ENCODE results near the gene PHKB.

Gene PHKB

GRCh38 chr16:47473792-47474191 is 12.7 kb downstream of the PHKB start:
- peaks cover 5% of the 10 kb centered on the region for H3K36me3 Mint-ChIP-seq (ENCODE audit: low read depth)
- no peak overlapping the region for H3K4me3 Mint-ChIP-seq
- no peaks in the 10 kb centered on the region for H3K27me3 Mint-ChIP-seq (ENCODE audit: low read depth)
- H3K4me1 Mint-ChIP-seq: peaks cover 10% of the 10 kb centered on the region
- no peaks in the 10 kb centered on the region for H3K9me3 Mint-ChIP-seq
- no peak overlapping the region for H3K27ac Mint-ChIP-seq
- TF ChIP-seq, protein P1, sequence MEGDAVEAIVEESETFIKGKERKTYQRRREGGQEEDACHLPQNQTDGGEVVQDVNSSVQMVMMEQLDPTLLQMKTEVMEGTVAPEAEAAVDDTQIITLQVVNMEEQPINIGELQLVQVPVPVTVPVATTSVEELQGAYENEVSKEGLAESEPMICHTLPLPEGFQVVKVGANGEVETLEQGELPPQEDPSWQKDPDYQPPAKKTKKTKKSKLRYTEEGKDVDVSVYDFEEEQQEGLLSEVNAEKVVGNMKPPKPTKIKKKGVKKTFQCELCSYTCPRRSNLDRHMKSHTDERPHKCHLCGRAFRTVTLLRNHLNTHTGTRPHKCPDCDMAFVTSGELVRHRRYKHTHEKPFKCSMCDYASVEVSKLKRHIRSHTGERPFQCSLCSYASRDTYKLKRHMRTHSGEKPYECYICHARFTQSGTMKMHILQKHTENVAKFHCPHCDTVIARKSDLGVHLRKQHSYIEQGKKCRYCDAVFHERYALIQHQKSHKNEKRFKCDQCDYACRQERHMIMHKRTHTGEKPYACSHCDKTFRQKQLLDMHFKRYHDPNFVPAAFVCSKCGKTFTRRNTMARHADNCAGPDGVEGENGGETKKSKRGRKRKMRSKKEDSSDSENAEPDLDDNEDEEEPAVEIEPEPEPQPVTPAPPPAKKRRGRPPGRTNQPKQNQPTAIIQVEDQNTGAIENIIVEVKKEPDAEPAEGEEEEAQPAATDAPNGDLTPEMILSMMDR (IDR thresholded peaks at IDR 0.05; ENCODE audit: unreplicated experiment in 3 of 3): no peak

GRCh38 chr16:47475786-47476185 is 14.7 kb downstream of the PHKB start:
- Mint-ChIP-seq H3K36me3 (ENCODE audit: low read depth) (peaks cover 5% of the 10 kb centered on the region), H3K27ac (no peak overlapping the region), H3K27me3 (ENCODE audit: low read depth) (no peaks in the 10 kb centered on the region), H3K9me3 (no peaks in the 10 kb centered on the region), H3K4me3 (no peak overlapping the region), H3K4me1 (peaks cover 10% of the 10 kb centered on the region)
- TF ChIP-seq, protein P1 (IDR thresholded peaks at IDR 0.05; ENCODE audit: unreplicated experiment in 3 of 3): no peak

- Mint-ChIP-seq H3K4me1 (peaks cover 10% of the 10 kb centered on the region), H3K36me3 (ENCODE audit: low read depth) (no peaks in the 10 kb centered on the region), H3K4me3 (no peak overlapping the region), H3K27ac (peak overlapping the region in 2 of 3 experiments; percentile 28 to 69), H3K9me3 (no peaks in the 10 kb centered on the region), H3K27me3 (ENCODE audit: low read depth) (no peaks in the 10 kb centered on the region)
- TF ChIP-seq, protein P1 (IDR thresholded peaks at IDR 0.05; ENCODE audit: unreplicated experiment in 3 of 3): no peak
Measured at GRCh38 chr16:47476654-47477345, 15.7 kb downstream of the PHKB start.

- H3K27me3 Mint-ChIP-seq (ENCODE audit: low read depth): no peaks in the 10 kb centered on the region
- H3K4me3 Mint-ChIP-seq: no peak overlapping the region
- H3K36me3 Mint-ChIP-seq (ENCODE audit: low read depth): no peaks in the 10 kb centered on the region
- no peak overlapping the region for H3K27ac Mint-ChIP-seq
- H3K9me3 Mint-ChIP-seq: no peaks in the 10 kb centered on the region
- H3K4me1 Mint-ChIP-seq: peaks cover 10% of the 10 kb centered on the region
- TF ChIP-seq, protein P1 (IDR thresholded peaks at IDR 0.05; ENCODE audit: unreplicated experiment in 3 of 3): no peak
Measured at GRCh38 chr16:47477679-47478078, 16.5 kb downstream of the PHKB start.

DNA sequence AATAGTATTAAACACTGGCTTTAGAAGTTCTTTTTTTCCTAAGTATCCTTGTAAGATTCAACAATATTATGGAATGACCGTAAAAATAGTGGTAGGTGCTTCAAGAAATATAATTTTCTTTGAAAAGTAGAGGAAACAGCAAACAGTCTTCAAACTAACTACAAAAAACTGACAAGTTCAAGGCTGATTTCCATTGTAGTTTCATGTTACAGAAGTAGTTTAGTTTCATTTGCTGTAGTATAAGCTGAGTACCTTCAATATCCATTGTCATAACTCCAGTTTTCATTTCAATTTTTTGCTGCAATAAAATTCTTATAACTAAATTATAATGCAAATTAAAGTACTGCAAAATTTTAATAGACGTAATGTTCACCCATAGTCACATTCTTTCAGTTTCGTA is 19.3 kb downstream of the PHKB start:
- H3K27ac Mint-ChIP-seq: no peak overlapping the region

More for the DNA sequence above, 19.3 kb downstream of the PHKB start:
- H3K4me3 Mint-ChIP-seq: no peak overlapping the region
- no peaks in the 10 kb centered on the region for H3K27me3 Mint-ChIP-seq (ENCODE audit: low read depth)
- TF ChIP-seq, protein P1 (IDR thresholded peaks at IDR 0.05; ENCODE audit: unreplicated experiment in 3 of 3): no peak
- peaks cover 4% of the 10 kb centered on the region for H3K36me3 Mint-ChIP-seq (ENCODE audit: low read depth)
- peaks cover 10% of the 10 kb centered on the region for H3K4me1 Mint-ChIP-seq
- H3K9me3 Mint-ChIP-seq: no peaks in the 10 kb centered on the region
